SK-N-SH (cell line): Measurements from ENCODE around the gene SETD1B. TPM values are rescaled to one million over a fixed set of nuclear protein-coding genes. Genes with fewer than 3 reads are reported as not detected.

Source experiments
- CTCF ChIA-PET: fragments of 300-600, 350-600 bp; formaldehyde crosslinking; extraction: SDS; loops from one replicate; lab custom pipeline; 2021; lab: Yijun Ruan, JAX
- POLR2A ChIA-PET: fragments of 350-600 bp; sonication (Branson Sonifier 250); formaldehyde crosslinking; extraction: SDS; loops from one replicate; lab custom pipeline; 2020; ENCODE audit warnings: antibody characterized with exemption, inconsistent platforms; lab: Yijun Ruan, JAX
- DNase-seq: peaks from one replicate; pipeline ENCODE4 v3.0.0; 2012
- H2AFZ ChIP-seq: fragments of 200-600 bp; sonication (generic); 2 replicates; pipeline ENCODE4 v1.8.1; 2016; ENCODE audit warnings: antibody characterized with exemption, mild to moderate bottlenecking, low read depth
- H3F3A ChIP-seq: fragments of 200-600 bp; sonication (generic); replicated peaks from 2 replicates; pipeline ENCODE3; 2016; ENCODE audit warnings: antibody characterized with exemption, mild to moderate bottlenecking; ENCODE audit not compliant: insufficient read depth
- H3K27ac ChIP-seq, 2 experiments: fragments of 200-500 bp in 1 of 2; fragments of 200-600 bp in 1 of 2; sonication (Bioruptor generic) in 1 of 2; sonication (generic), shearing (Covaris generic) in 1 of 2; 2 replicates each; pipeline versions ENCODE4 v1.5.1 to v1.6.1; 2014 to 2016; ENCODE audit warnings: low read depth in 2 of 2, inconsistent platforms in 1 of 2, low read length in 1 of 2, mild to moderate bottlenecking in 1 of 2, mixed read lengths in 1 of 2
- H3K27me3 ChIP-seq: fragments of 200-600 bp; sonication (generic), shearing (Covaris generic); 2 replicates; pipeline ENCODE4 v1.6.1; 2016; ENCODE audit warnings: mixed run types; ENCODE audit not compliant: insufficient read depth
- H3K36me3 ChIP-seq, 2 experiments: fragments of 200-500 bp in 1 of 2; fragments of 200-600 bp in 1 of 2; sonication (Bioruptor generic) in 1 of 2; sonication (generic) in 1 of 2; replicated peaks in 1 of 2; 2 replicates each; pipeline versions ENCODE3 to v1.5.1; 2014 to 2016; ENCODE audit warnings: low read length in 1 of 2, mild to moderate bottlenecking in 1 of 2; ENCODE audit not compliant: insufficient read depth in 2 of 2, control insufficient read depth in 1 of 2
- H3K4me1 ChIP-seq, 2 experiments: fragments of 200-500 bp in 1 of 2; fragments of 200-600 bp in 1 of 2; sonication (Bioruptor generic) in 1 of 2; sonication (generic), shearing (Covaris generic) in 1 of 2; 2 replicates each; pipeline versions ENCODE4 v1.5.1 to v1.6.1; 2014 to 2016; ENCODE audit warnings: low read depth in 1 of 2, low read length in 1 of 2, mixed run types in 1 of 2; ENCODE audit not compliant: insufficient read depth in 2 of 2, control insufficient read depth in 1 of 2
- H3K4me2 ChIP-seq: fragments of 200-600 bp; sonication (generic), shearing (Covaris generic); 2 replicates; pipeline ENCODE4 v1.6.1; 2017; ENCODE audit warnings: mixed run types
- H3K4me3 ChIP-seq, 2 experiments: fragments of 200-500 bp in 1 of 2; fragments of 200-600 bp in 1 of 2; sonication (Bioruptor generic) in 1 of 2; sonication (generic), shearing (Covaris generic) in 1 of 2; 2 replicates each; pipeline versions ENCODE4 v1.5.1 to v1.8.1; 2014 to 2016; ENCODE audit warnings: low read depth in 2 of 2, inconsistent platforms in 1 of 2, low read length in 1 of 2, mild to moderate bottlenecking in 1 of 2, mixed read lengths in 1 of 2, moderate library complexity in 1 of 2
- H3K79me2 ChIP-seq: fragments of 200-600 bp; sonication (generic); 2 replicates; pipeline ENCODE4 v1.8.1; 2017; ENCODE audit warnings: mild to moderate bottlenecking; ENCODE audit not compliant: insufficient read depth
- H3K9ac ChIP-seq: fragments of 200-600 bp; sonication (generic); 2 replicates; pipeline ENCODE4 v1.6.1; 2017; ENCODE audit warnings: mixed run types
- H3K9me2 ChIP-seq: fragments of 200-600 bp; sonication (generic); 2 replicates; pipeline ENCODE4 v1.6.1; 2017; ENCODE audit warnings: mixed run types
- H3K9me3 ChIP-seq: fragments of 200-600 bp; sonication (generic); 2 replicates; pipeline ENCODE4 v1.6.1; 2017; ENCODE audit warnings: mixed run types, mild to moderate bottlenecking, moderate library complexity
- H4K20me1 ChIP-seq: fragments of 200-600 bp; sonication (generic); 2 replicates; pipeline ENCODE4 v1.6.1; 2017; ENCODE audit warnings: mild to moderate bottlenecking, mixed run types; ENCODE audit not compliant: insufficient read depth
- CTCF ChIP-seq: fragments of 200-600 bp; sonication (generic); IDR thresholded peaks from 2 replicates; pipeline ENCODE4 v1.6.1; 2017; ENCODE audit warnings: antibody characterized with exemption, mild to moderate bottlenecking, moderate library complexity
- EP300 ChIP-seq, 2 experiments: IDR thresholded peaks; 2 replicates each; pipeline versions ENCODE4 v1.4.0 to v1.6.1; 2012; ENCODE audit warnings: borderline replicate concordance in 1 of 2, low read depth in 1 of 2, low read length in 1 of 2
- EZH2phosphoT487 ChIP-seq: fragments of 200-600 bp; sonication (generic); IDR thresholded peaks from 2 replicates; pipeline ENCODE4 v1.6.1; 2017; ENCODE audit warnings: low read depth, mixed run types, mild to moderate bottlenecking, antibody characterized with exemption, moderate library complexity, borderline replicate concordance
- FOSL2 ChIP-seq: IDR thresholded peaks from 2 replicates; pipeline ENCODE4 v1.4.0; 2012; ENCODE audit warnings: low read depth, mild to moderate bottlenecking, moderate library complexity, borderline replicate concordance
- GATA2 ChIP-seq: sonication (generic); formaldehyde crosslinking; IDR thresholded peaks from 2 replicates; pipeline ENCODE4 v1.5.0; 2020; ENCODE audit warnings: mild to moderate bottlenecking, missing genetic modification reagents
- JUND ChIP-seq: IDR thresholded peaks from 2 replicates; pipeline ENCODE4 v1.4.0; 2012
- MEF2A ChIP-seq: IDR thresholded peaks from 2 replicates; pipeline ENCODE4 v1.4.0; 2012; ENCODE audit warnings: low read depth, borderline replicate concordance
- PBX3 ChIP-seq: IDR thresholded peaks from 2 replicates; pipeline ENCODE4; 2012
- POLR2AphosphoS5 ChIP-seq: IDR thresholded peaks from 2 replicates; pipeline ENCODE4 v1.6.1; 2012; ENCODE audit warnings: low read depth, low read length
- REST ChIP-seq: IDR thresholded peaks from 2 replicates; pipeline ENCODE4 v1.6.1; 2012; ENCODE audit warnings: mild to moderate bottlenecking, low read depth, low read length, moderate library complexity
- RXRA ChIP-seq: IDR thresholded peaks from 2 replicates; pipeline ENCODE4 v1.4.0; 2012; ENCODE audit warnings: low read depth, mild to moderate bottlenecking, borderline replicate concordance
- SIN3A ChIP-seq: IDR thresholded peaks from 2 replicates; pipeline ENCODE4 v1.6.1; 2012; ENCODE audit warnings: low read depth, mild to moderate bottlenecking, low read length, moderate library complexity, borderline replicate concordance
- SMC3 ChIP-seq: IDR thresholded peaks from 2 replicates; pipeline ENCODE4 v1.6.1; 2012; ENCODE audit warnings: low read depth, low read length, improper control_type of control experiment
- TCF12 ChIP-seq: IDR thresholded peaks from 2 replicates; pipeline ENCODE4 v1.4.0; 2012
- TEAD4 ChIP-seq: IDR thresholded peaks from 2 replicates; pipeline ENCODE4 v1.4.0; 2012; ENCODE audit warnings: mild to moderate bottlenecking, borderline replicate concordance; ENCODE audit not compliant: insufficient read depth
- USF1 ChIP-seq: IDR thresholded peaks from 2 replicates; pipeline ENCODE4 v1.4.0; 2012; ENCODE audit warnings: low read depth, borderline replicate concordance
- YY1 ChIP-seq: IDR thresholded peaks from 2 replicates; pipeline ENCODE4 v1.4.0; 2012; ENCODE audit warnings: low read depth, mild to moderate bottlenecking
- WGBS: methylation state at CpG from one replicate; pipeline ENCODE4 v1.1.6; 2017; ENCODE audit warnings: low lambda C conversion rate; 5-methylcytosine and 5-hydroxymethylcytosine counted together
- polyA plus RNA-seq, 3 experiments: library from polyadenylated mRNA; depleted of rRNA; stranded (reverse); fragments of >200 nt; gene quantifications; 2 replicates each; pipeline ENCODE4 v1.2.3, GENCODE V29; 2012

The SETD1B gene
- polyA plus RNA-seq, 1 of the 3 experiments (the other 2 are of a cell fraction) = 2.0 TPM

- H3K79me2 ChIP-seq = peaks cover 72% of the 10 kb centered on the region
- H3K36me3 ChIP-seq = peaks cover 7 to 11% of the 10 kb centered on the region in 2 experiments
- H3K4me3 ChIP-seq = peak overlapping the region; percentile 70 to 73
- H3K9ac ChIP-seq = peak overlapping the region; percentile 88
- peaks cover 39% of the 10 kb centered on the region for H3F3A ChIP-seq
- ChIA-PET CTCF (interaction anchor here (0.7 to 18.3 kb wide), 7 partner anchors 7 to 249 kb away, joined by 3 to 675 read pairs (median 4); partner anchors contain the start of genes PSMD9, RHOF and SETD1B), POLR2A (interaction anchor here (0.6 to 3.4 kb wide), 4 partner anchors 9 to 221 kb away, joined by 3 to 30 read pairs (median 4); partner anchors contain the start of gene PSMD9)
- DNase-seq = no peak
- H3K27me3 ChIP-seq = no peaks in the 10 kb centered on the region
- peak overlapping the region; percentile 77 for H3K4me2 ChIP-seq
- H3K9me3 ChIP-seq = no peaks in the 10 kb centered on the region
- H2AFZ ChIP-seq = no peak overlapping the region
- peaks cover 8% of the 10 kb centered on the region for H4K20me1 ChIP-seq
- no peaks in the 10 kb centered on the region for H3K9me2 ChIP-seq
- H3K27ac ChIP-seq = peak overlapping the region; percentile 98 to 99
- peaks cover 24 to 36% of the 10 kb centered on the region in 2 experiments for H3K4me1 ChIP-seq
- TF ChIP-seq RXRA (no peak; the same call in 1 of the 2 replicates), JUND (0 out of 2 replicates have a peak, but pooled peaks have one; percentile 1)
- TF ChIP-seq, all 33 proteins: peak for 1
- WGBS = 0% methylated on average over 1 of the region's 1 CpG
These were observed 1.3 kb upstream of the SETD1B start for GRCh38 chr12:121802485-121802842.

- POLR2A ChIA-PET = interaction anchor here (0.6 to 3.4 kb wide), 6 partner anchors 8 to 221 kb away, joined by 3 to 30 read pairs (median 4); partner anchors contain the start of gene PSMD9
- H4K20me1 ChIP-seq = peaks cover 8% of the 10 kb centered on the region
- peak overlapping the region; percentile 88 for H3K9ac ChIP-seq
- H3K4me3 ChIP-seq = peak overlapping the region; percentile 70 to 73
- no peaks in the 10 kb centered on the region for H3K27me3 ChIP-seq
- H3K9me2 ChIP-seq = no peaks in the 10 kb centered on the region
- CTCF ChIA-PET = interaction anchor here (0.7 to 18.3 kb wide), 5 partner anchors 9 to 249 kb away, joined by 3 to 675 read pairs (median 12); partner anchors contain the start of genes PSMD9 and RHOF
- no peaks in the 10 kb centered on the region for H3K9me3 ChIP-seq
- H3K36me3 ChIP-seq = peaks cover 11 to 12% of the 10 kb centered on the region in 2 experiments
- H3K4me2 ChIP-seq = peak overlapping the region; percentile 77
- H3F3A ChIP-seq = peaks cover 33% of the 10 kb centered on the region
- H3K27ac ChIP-seq = peak overlapping the region; percentile 98 to 99
- peaks cover 72% of the 10 kb centered on the region for H3K79me2 ChIP-seq
- DNase-seq = peak; percentile 88
- peak overlapping the region; percentile 82; the same call in 1 of the 2 replicates for H2AFZ ChIP-seq
- WGBS = 1% methylated on average over 45 of the region's 65 CpGs
- H3K4me1 ChIP-seq = peaks cover 18 to 30% of the 10 kb centered on the region in 2 experiments
- peak; percentile 31; the same call in 1 of the 2 replicates for TF ChIP-seq PBX3
- peak; percentile 54; the same call in 1 of the 2 replicates for TF ChIP-seq REST
- peak; percentile 21; the same call in 1 of the 2 replicates for TF ChIP-seq TCF12
- TF ChIP-seq SMC3 = no peak
- no peak for TF ChIP-seq EZH2phosphoT487
- 0 out of 2 replicates have a peak, but pooled peaks have one; percentile 18 for TF ChIP-seq TEAD4
- TF ChIP-seq MEF2A = no peak
- TF ChIP-seq SIN3A = no peak; the same call in 1 of the 2 replicates
- TF ChIP-seq GATA2 (CRISPR knock-in tag) = no peak
- TF ChIP-seq YY1 = peak; percentile 91
- 0 out of 2 replicates have a peak, but pooled peaks have one; percentile 11 for TF ChIP-seq USF1
- peak; percentile 99 for TF ChIP-seq POLR2AphosphoS5
- TF ChIP-seq EP300 (IDR thresholded peaks at IDR 0.05; ENCODE audit: borderline replicate concordance in 1 of 2, low read depth in 1 of 2, low read length in 1 of 2) = no peak
- no peak for TF ChIP-seq CTCF
- 0 out of 2 replicates have a peak, but pooled peaks have one; percentile 5 for TF ChIP-seq FOSL2
These were observed 738 bp upstream of the SETD1B start for GRCh38 chr12:121802843-121803698.
